GM12878 (cell line): ENCODE results near the gene HAP1. TPM values are rescaled to one million over a fixed set of nuclear protein-coding genes. Genes with fewer than 3 reads are reported as not detected.

Source experiments
- ATAC-seq: fragments of 200-7000 bp; cut with Tn5 transposase; 3 replicates; pipeline ENCODE4 v1.9.1; 2020; ENCODE audit warnings: mild to moderate bottlenecking, moderate library complexity
- Bru-seq: library from RNA; stranded (reverse); fragments of 400-500 nt; gene quantifications from one replicate; lab custom pipeline; 2021; lab: Mats Ljungman, UMichigan
- BruChase-seq, 2 experiments: library from RNA; stranded (reverse); fragments of 400-500 nt; gene quantifications; one replicate each; lab custom pipeline; 2021; lab: Mats Ljungman, UMichigan
- BruUV-seq: library from RNA; stranded (reverse); fragments of 400-500 nt; replicated peaks from 2 replicates; lab custom pipeline; 2021; lab: Mats Ljungman, UMichigan
- CTCF ChIA-PET: fragments of 300-600 bp; sonication (Branson Sonifier 250); formaldehyde crosslinking; extraction: SDS; loops from one replicate; lab custom pipeline; 2021; ENCODE audit warnings: inconsistent platforms; lab: Yijun Ruan, JAX
- POLR2A ChIA-PET: fragments of 350-600 bp; formaldehyde crosslinking; extraction: SDS; loops from one replicate; lab custom pipeline; 2021; ENCODE audit warnings: inconsistent platforms; lab: Charles Lee
- RAD21 ChIA-PET: fragments of 300-600 bp; sonication (Branson Sonifier 250); formaldehyde crosslinking; loops from one replicate; lab custom pipeline; 2023; ENCODE audit warnings: antibody characterized with exemption; ENCODE audit not compliant: unreplicated experiment; lab: Charles Lee
- SMC1A ChIA-PET: fragments of 300-600 bp; sonication (Branson Sonifier 250); formaldehyde crosslinking; loops from one replicate; lab custom pipeline; 2023; ENCODE audit not compliant: unreplicated experiment, uncharacterized antibody; lab: Charles Lee
- DNase-seq: peaks from one replicate; pipeline ENCODE4 v3.0.0-alpha.2; 2011; ENCODE audit warnings: low read depth, low spot score
- FAIRE-seq: peaks from 3 replicates; lab custom pipeline; 2011; peaks lifted over from hg19 to GRCh38; lab: Jason Lieb, UNC
- H2AFZ ChIP-seq: 2 replicates; pipeline ENCODE4 v1.6.0; 2011; ENCODE audit warnings: low read depth, low read length, control low read depth; ENCODE audit not compliant: control insufficient read depth
- H3K27ac ChIP-seq: 2 replicates; pipeline ENCODE4 v1.5.1; 2011; ENCODE audit warnings: control low read depth; ENCODE audit not compliant: control insufficient read depth, insufficient read depth
- H3K27me3 ChIP-seq, 2 experiments: replicated peaks in 1 of 2; 2 replicates each; pipeline versions ENCODE4 v1.6.0 to v1.6.1; 2011; ENCODE audit warnings: low read length in 1 of 2; ENCODE audit not compliant: control insufficient read depth in 2 of 2, insufficient read depth in 2 of 2
- H3K36me3 ChIP-seq, 2 experiments: 2 replicates each; pipeline ENCODE4 v1.5.1; 2011; ENCODE audit warnings: low read length in 1 of 2; ENCODE audit not compliant: control insufficient read depth in 2 of 2, insufficient read depth in 2 of 2
- H3K4me1 ChIP-seq: 2 replicates; pipeline ENCODE4 v1.6.1; 2011; ENCODE audit warnings: mild to moderate bottlenecking, low read length, moderate library complexity, mixed read lengths; ENCODE audit not compliant: control insufficient read depth, insufficient read depth
- H3K4me2 ChIP-seq: 2 replicates; pipeline ENCODE4 v1.6.0; 2011; ENCODE audit warnings: control low read depth; ENCODE audit not compliant: control insufficient read depth, insufficient read depth
- H3K4me3 ChIP-seq: fragments of 200-600 bp; sonication (generic); 2 replicates; pipeline ENCODE4 v1.5.1; 2016
- H3K79me2 ChIP-seq: 2 replicates; pipeline ENCODE4 v1.6.0; 2011; ENCODE audit warnings: low read length; ENCODE audit not compliant: control insufficient read depth, insufficient read depth
- H3K9ac ChIP-seq: 2 replicates; pipeline ENCODE4 v1.8.0; 2011; ENCODE audit warnings: low read length, control low read depth, mixed read lengths; ENCODE audit not compliant: control insufficient read depth, insufficient read depth
- H3K9me3 ChIP-seq: replicated peaks from 3 replicates; pipeline ENCODE4 v1.5.1; 2011; ENCODE audit warnings: mild to moderate bottlenecking, low read length; ENCODE audit not compliant: control insufficient read depth, insufficient read depth
- H4K20me1 ChIP-seq: 2 replicates; pipeline ENCODE4 v1.6.0; 2011; ENCODE audit not compliant: control insufficient read depth, insufficient read depth
- FOXK2 ChIP-seq: fragments of 450-650 bp; IDR thresholded peaks from 2 replicates; pipeline ENCODE4 v1.6.1; 2017; ENCODE audit warnings: mild to moderate bottlenecking, moderate library complexity
- POLR2A ChIP-seq: IDR thresholded peaks from 2 replicates; pipeline ENCODE4 v1.6.1; 2011; ENCODE audit warnings: low read depth, mild to moderate bottlenecking, low read length
- SUZ12 ChIP-seq: fragments of 200-600 bp; sonication (generic); IDR thresholded peaks from one replicate; pipeline ENCODE4 v1.6.1; 2018; ENCODE audit warnings: antibody characterized with exemption, mild to moderate bottlenecking; ENCODE audit not compliant: unreplicated experiment
- TARDBP ChIP-seq: IDR thresholded peaks from 2 replicates; pipeline ENCODE4 v1.6.1; 2016; ENCODE audit warnings: borderline replicate concordance
- WGBS: methylation state at CpG from one replicate; pipeline ENCODE4 v1.1.6; 2016; ENCODE audit warnings: low lambda C conversion rate; ENCODE audit not compliant: insufficient replicate concordance, insufficient coverage; ENCODE audit errors: missing lambda C conversion rate; 5-methylcytosine and 5-hydroxymethylcytosine counted together
- in situ Hi-C: fragments of 300-500 bp; cut with MboI; formaldehyde crosslinking; loops from 9 replicates; pipeline ENCODE4 v1.14.3; 2018; ENCODE audit warnings: mixed read lengths
- intact Hi-C: fragments of 100-400 bp; cut with micrococcal nuclease; formaldehyde crosslinking; loops from one replicate; pipeline ENCODE4 v1.14.2; 2022; ENCODE audit not compliant: unreplicated experiment
- long read RNA-seq, 2 experiments: library from polyadenylated mRNA; unstranded; transcript quantifications; one replicate each; pipeline ENCODE4 v2.0.0, GENCODE V29; 2019 to 2020
- polyA minus RNA-seq, 3 experiments: library from RNA; depleted of rRNA, polyadenylated mRNA; stranded (reverse); fragments of >200 nt; gene quantifications; 2 replicates each; pipeline ENCODE4 v1.2.3, GENCODE V29; 2011
- polyA plus RNA-seq, 11 experiments: library from polyadenylated mRNA; depleted of rRNA in 4 of 11; unstranded in 6 of 11; stranded (reverse) in 5 of 11; fragments of >200 nt; fragmentation: Nextera tagmentation in 4 of 11; fragmentation: Illumina TruSeq in 1 of 11; extraction: Ambion mirVana in 4 of 11; extraction: Trizol in 1 of 11; gene quantifications; 1 replicate in 1 of 11; 2 replicates in 10 of 11; pipeline versions ENCODE4 v1.2.1 to v1.2.3, GENCODE V29; 2011 to 2016; ENCODE audit warnings: inconsistent platforms in 2 of 11, missing spikeins in 2 of 11, low read depth in 1 of 11
- total RNA-seq, 4 experiments: library from RNA; depleted of rRNA in 3 of 4; stranded (reverse); fragments of >200 nt in 3 of 4; fragmentation: Illumina TruSeq in 1 of 4; extraction: Trizol in 1 of 4; gene quantifications; 2 replicates each; pipeline versions ENCODE4 v1.2.1 to v1.2.3, GENCODE V29; 2013 to 2021

HAP1 gene
- not detected in 2 replicates for total RNA-seq (2013; cell fraction: nucleolus; rRNA removed)
- total RNA-seq (2014; rRNA removed) = not detected in 2 replicates
- not detected in 2 replicates for total RNA-seq (2014; rRNA removed; fragmentation: Illumina TruSeq; extraction: Trizol)
- total RNA-seq (2021) = not detected in 2 replicates
- polyA plus RNA-seq (2011; ENCODE audit: low read depth) = not detected
- polyA plus RNA-seq (2011; rRNA removed) = not detected in 2 replicates
- polyA plus RNA-seq (2011; cell fraction: cytosol; rRNA removed) = not detected in 2 replicates
- polyA plus RNA-seq (2011; cell fraction: nucleus; rRNA removed) = 0.03 and 0.04 TPM in 2 replicates
- 0.11 TPM in 1 of 2 replicates, not detected in the other for polyA plus RNA-seq (2012)
- not detected in 2 replicates for polyA plus RNA-seq (2014; fragmentation: Illumina TruSeq; extraction: Trizol)
- polyA plus RNA-seq (2014; fragmentation: Nextera tagmentation; extraction: Ambion mirVana) = not detected
- not detected in 2 replicates for polyA plus RNA-seq (2014; rRNA removed)
- not detected for polyA plus RNA-seq (2016; fragmentation: Nextera tagmentation; extraction: Ambion mirVana)
- 0.07 TPM in 1 of 2 replicates, not detected in the other for polyA minus RNA-seq (2011; rRNA and poly(A)+ RNA removed)
- polyA minus RNA-seq (2011; cell fraction: cytosol; rRNA and poly(A)+ RNA removed) = not detected in 2 replicates
- polyA minus RNA-seq (2011; cell fraction: nucleus; rRNA and poly(A)+ RNA removed) = not detected in 2 replicates
- Bru-seq, nascent RNA = percentile 12 among the genes with signal in this experiment
- BruChase-seq, experiment 1, labeled RNA remaining after a 6-hour chase = percentile 19 among the genes with signal in this experiment
- percentile 10 among the genes with signal in this experiment for BruChase-seq, experiment 2, labeled RNA remaining after a 2-hour chase
- long read RNA-seq, experiment 1 = 0 reads
- long read RNA-seq, experiment 2 = 0 reads

GRCh38 chr17:41734139-41734948 lies at the start of gene HAP1:
Gene HAP1 (minus strand): TSS chr17:41734643. CDS start chr17:41734634, 9 bp downstream.
- H3K4me3 ChIP-seq = no peak within 1 kb of the TSS
- no peak within 1 kb of the TSS for H3K9ac ChIP-seq
- H3K36me3 ChIP-seq = no peaks in the 10 kb centered on the region
- ChIA-PET RAD21 (no interaction called here), SMC1A (no interaction called here), POLR2A (no interaction called here), CTCF (interaction anchor here (1.2 kb wide), 1 partner anchor 226 kb away, joined by 5 read pairs; no protein-coding TSS in a partner anchor)
- WGBS = 8% methylated on average over 77 of the region's 77 CpGs
- no peak within 1 kb of the TSS for H2AFZ ChIP-seq
- BruUV-seq = no TSS peak
- no peaks in the 10 kb centered on the region for H4K20me1 ChIP-seq
- H3K9me3 ChIP-seq = no peaks in the 10 kb centered on the region
- DNase-seq (no peak), FAIRE-seq (no peak), ATAC-seq (no peak)
- H3K4me2 ChIP-seq = no peak within 1 kb of the TSS
- no peak within 1 kb of the TSS for H3K27ac ChIP-seq
- H3K4me1 ChIP-seq = peaks cover 3% of the 10 kb centered on the region; the same call in 1 of the 2 replicates
- in situ Hi-C loops (no loop called here), intact Hi-C loops (no loop called here)
- peak; percentile 52; the same call in 1 of the 2 replicates for TF ChIP-seq POLR2A
- TF ChIP-seq TARDBP = no peak
- peak; percentile 94 for TF ChIP-seq SUZ12
- TF ChIP-seq FOXK2 = peak; percentile 76
- H3K79me2 ChIP-seq = no peaks in the 10 kb centered on the region
- peaks cover 8 to 13% of the 10 kb centered on the region in 2 experiments; a peak in 3 of 4 replicates for H3K27me3 ChIP-seq
